MM.1S (cell line): ENCODE results near the gene NEDD4L.

Experiments
- EZH2phosphoT487 ChIP-seq: fragments of 300-600 bp; sonication (generic); IDR thresholded peaks from 2 replicates; pipeline ENCODE4 v1.6.1; 2018; ENCODE audit warnings: antibody characterized with exemption, low read length
- TF ChIP-seq, protein P1 (sequence below): fragments of 300-600 bp; sonication (generic); IDR thresholded peaks from 2 replicates; pipeline ENCODE4 v1.5.1; 2016; ENCODE audit warnings: antibody characterized with exemption, low read length, mixed read lengths

- TF ChIP-seq, protein P1, sequence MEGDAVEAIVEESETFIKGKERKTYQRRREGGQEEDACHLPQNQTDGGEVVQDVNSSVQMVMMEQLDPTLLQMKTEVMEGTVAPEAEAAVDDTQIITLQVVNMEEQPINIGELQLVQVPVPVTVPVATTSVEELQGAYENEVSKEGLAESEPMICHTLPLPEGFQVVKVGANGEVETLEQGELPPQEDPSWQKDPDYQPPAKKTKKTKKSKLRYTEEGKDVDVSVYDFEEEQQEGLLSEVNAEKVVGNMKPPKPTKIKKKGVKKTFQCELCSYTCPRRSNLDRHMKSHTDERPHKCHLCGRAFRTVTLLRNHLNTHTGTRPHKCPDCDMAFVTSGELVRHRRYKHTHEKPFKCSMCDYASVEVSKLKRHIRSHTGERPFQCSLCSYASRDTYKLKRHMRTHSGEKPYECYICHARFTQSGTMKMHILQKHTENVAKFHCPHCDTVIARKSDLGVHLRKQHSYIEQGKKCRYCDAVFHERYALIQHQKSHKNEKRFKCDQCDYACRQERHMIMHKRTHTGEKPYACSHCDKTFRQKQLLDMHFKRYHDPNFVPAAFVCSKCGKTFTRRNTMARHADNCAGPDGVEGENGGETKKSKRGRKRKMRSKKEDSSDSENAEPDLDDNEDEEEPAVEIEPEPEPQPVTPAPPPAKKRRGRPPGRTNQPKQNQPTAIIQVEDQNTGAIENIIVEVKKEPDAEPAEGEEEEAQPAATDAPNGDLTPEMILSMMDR = no peak
- TF ChIP-seq EZH2phosphoT487 = no peak
These were observed 315.6 kb downstream of the NEDD4L start for GRCh38 chr18:58359620-58360019.
